KOPT-K1 (cell line): ENCODE measurements around the gene EXTL1.

ENCODE experiments used
- H3K27ac ChIP-seq: fragments of 200-600 bp; sonication (generic); 2 replicates; pipeline ENCODE4 v1.5.1; 2016; ENCODE audit warnings: antibody characterized with exemption, mild to moderate bottlenecking, low read depth, low read length; ENCODE audit not compliant: poor library complexity, severe bottlenecking
- H3K36me3 ChIP-seq: fragments of 200-600 bp; sonication (generic); 2 replicates; pipeline ENCODE4 v1.5.1; 2017; ENCODE audit warnings: antibody characterized with exemption, mild to moderate bottlenecking, low read length, moderate library complexity; ENCODE audit not compliant: insufficient read depth
- H3K9me3 ChIP-seq: fragments of 200-600 bp; sonication (generic); 2 replicates; pipeline ENCODE4 v1.5.1; 2017; ENCODE audit warnings: antibody characterized with exemption, low read length, mild to moderate bottlenecking; ENCODE audit not compliant: insufficient read depth, poor library complexity, severe bottlenecking

Gene EXTL1

GRCh38 chr1:26010825-26011224 lies 10.8 kb upstream of the EXTL1 start:
- no peaks in the 10 kb centered on the region for H3K9me3 ChIP-seq
- H3K36me3 ChIP-seq: no peaks in the 10 kb centered on the region
- no peak overlapping the region for H3K27ac ChIP-seq

GRCh38 chr1:26012864-26013263 lies 8.7 kb upstream of the EXTL1 start:
- Histone ChIP-seq H3K36me3 (no peaks in the 10 kb centered on the region), H3K27ac (no peak overlapping the region), H3K9me3 (no peaks in the 10 kb centered on the region)

GRCh38 chr1:26014179-26014578 lies 7.4 kb upstream of the EXTL1 start:
- Histone ChIP-seq H3K36me3 (no peaks in the 10 kb centered on the region), H3K27ac (no peak overlapping the region), H3K9me3 (no peaks in the 10 kb centered on the region)

GRCh38 chr1:26015358-26015757 lies 6.2 kb upstream of the EXTL1 start:
- no peak overlapping the region for H3K27ac ChIP-seq
- H3K9me3 ChIP-seq: no peaks in the 10 kb centered on the region
- H3K36me3 ChIP-seq: no peaks in the 10 kb centered on the region

GRCh38 chr1:26016258-26016952 lies 5.2 kb upstream of the EXTL1 start:
- Histone ChIP-seq H3K9me3 (no peaks in the 10 kb centered on the region), H3K27ac (peak overlapping the region; percentile 58)

GRCh38 chr1:26016953-26017545 lies 4.5 kb upstream of the EXTL1 start:
- Histone ChIP-seq H3K36me3 (no peaks in the 10 kb centered on the region), H3K27ac (peak overlapping the region; percentile 58), H3K9me3 (no peaks in the 10 kb centered on the region)

More at GRCh38 chr1:26016258-26016952, 5.2 kb upstream of the EXTL1 start:
- H3K36me3 ChIP-seq: no peaks in the 10 kb centered on the region

- H3K9me3 ChIP-seq: no peaks in the 10 kb centered on the region
- peak overlapping the region; percentile 58 for H3K27ac ChIP-seq
- no peaks in the 10 kb centered on the region for H3K36me3 ChIP-seq
Measured at GRCh38 chr1:26017606-26018005, 4.0 kb upstream of the EXTL1 start.

- no peak overlapping the region for H3K27ac ChIP-seq
- no peaks in the 10 kb centered on the region for H3K9me3 ChIP-seq
- no peaks in the 10 kb centered on the region for H3K36me3 ChIP-seq
Measured at GRCh38 chr1:26019641-26020315, 1.8 kb upstream of the EXTL1 start.

GRCh38 chr1:26020330-26020768 lies 1.2 kb upstream of the EXTL1 start:
- Histone ChIP-seq H3K27ac (no peak overlapping the region), H3K9me3 (no peaks in the 10 kb centered on the region), H3K36me3 (no peaks in the 10 kb centered on the region)

GRCh38 chr1:26020941-26021646 lies 481 bp upstream of the EXTL1 start:
- H3K27ac ChIP-seq: no peak overlapping the region
- no peaks in the 10 kb centered on the region for H3K9me3 ChIP-seq
- no peaks in the 10 kb centered on the region for H3K36me3 ChIP-seq

GRCh38 chr1:26022404-26022779 lies 817 bp downstream of the EXTL1 start:
- Histone ChIP-seq H3K9me3 (no peaks in the 10 kb centered on the region), H3K27ac (no peak overlapping the region), H3K36me3 (no peaks in the 10 kb centered on the region)

- Histone ChIP-seq H3K9me3 (no peaks in the 10 kb centered on the region), H3K27ac (no peak overlapping the region), H3K36me3 (no peaks in the 10 kb centered on the region)
Measured at GRCh38 chr1:26023009-26023408, 1.4 kb downstream of the EXTL1 start.

- H3K27ac ChIP-seq: no peak overlapping the region
- no peaks in the 10 kb centered on the region for H3K36me3 ChIP-seq
- no peaks in the 10 kb centered on the region for H3K9me3 ChIP-seq
Measured at GRCh38 chr1:26023826-26024225, 2.3 kb downstream of the EXTL1 start.

GRCh38 chr1:26025060-26025459 lies 3.5 kb downstream of the EXTL1 start:
- Histone ChIP-seq H3K36me3 (no peaks in the 10 kb centered on the region), H3K27ac (no peak overlapping the region), H3K9me3 (no peaks in the 10 kb centered on the region)

GRCh38 chr1:26025517-26025916 lies 3.9 kb downstream of the EXTL1 start:
- H3K27ac ChIP-seq: no peak overlapping the region
- no peaks in the 10 kb centered on the region for H3K9me3 ChIP-seq
- H3K36me3 ChIP-seq: no peaks in the 10 kb centered on the region
